ENCODE results near the gene SLC51B. TPM values are rescaled to one million over a fixed set of nuclear protein-coding genes. Genes with fewer than 3 reads are reported as not detected.
"Not testable (repeated sequence)": the region's sequence is repeated elsewhere in the genome, so short reads cannot be mapped to it uniquely, and the experiment has no call there.

The SLC51B gene
- total RNA-seq, 2 experiments from 2014 or later = not detected

DNA sequence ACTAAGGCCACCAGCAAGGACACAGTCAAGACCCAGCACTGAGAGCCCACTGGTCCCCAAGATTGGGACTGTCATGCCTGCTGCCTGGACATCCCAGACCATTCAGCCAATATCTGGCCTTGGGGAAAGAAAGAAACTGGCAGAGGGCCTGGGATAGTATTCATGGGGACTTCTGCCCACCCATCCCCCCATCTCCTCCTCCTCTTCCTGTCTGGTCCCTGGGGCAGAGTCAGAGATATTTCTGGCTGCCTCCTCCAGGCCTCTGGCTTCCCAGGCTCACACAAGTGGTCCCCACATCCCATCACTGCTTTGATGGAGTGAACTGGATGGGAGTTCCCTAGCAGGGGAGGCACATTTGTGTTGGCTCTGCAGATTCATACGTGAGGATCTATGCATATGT lies 26.8 kb downstream of the SLC51B start:
- ChIA-PET CTCF (ENCODE audit: unreplicated experiment) (no interaction called here), POLR2A (interaction anchor here (0.7 kb wide), 1 partner anchor 60 kb away, joined by 3 read pairs; no protein-coding TSS in a partner anchor)
- no peak overlapping the region for H2AFZ ChIP-seq (ENCODE audit: low read length)

DNA sequence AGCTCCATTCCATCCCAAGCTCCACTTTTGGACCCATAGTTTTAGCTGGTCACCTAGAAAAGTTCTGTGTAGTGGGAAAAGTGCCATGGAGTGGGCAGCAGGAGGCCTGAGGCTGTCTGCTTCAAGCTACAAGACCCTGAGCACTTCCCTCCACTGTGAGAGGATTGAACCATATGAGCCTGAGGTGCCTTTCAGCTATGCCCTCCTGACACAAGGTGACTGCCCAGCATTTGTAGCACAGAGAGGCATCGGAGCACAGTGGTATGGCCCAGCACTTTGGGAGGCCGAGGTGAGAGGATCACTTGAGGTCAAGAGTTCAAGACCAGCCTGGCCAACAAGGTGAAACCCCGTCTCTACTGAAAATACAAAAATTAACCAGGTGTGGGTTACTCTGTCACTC lies 27.4 kb downstream of the SLC51B start:
- Histone ChIP-seq H3K4me2 (ENCODE audit: low read length) (no peak overlapping the region), H3K27ac (ENCODE audit: low read depth, low read length, poor library complexity, severe bottlenecking) (no peak overlapping the region), H3K9me3 (ENCODE audit: low read length) (no peaks in the 10 kb centered on the region), H3K4me3 (ENCODE audit: low read depth, low read length, poor library complexity, severe bottlenecking) (no peak overlapping the region), H3K4me1 (ENCODE audit: insufficient read depth, low read length, poor library complexity, severe bottlenecking) (peaks cover 5% of the 10 kb centered on the region), H3K79me2 (ENCODE audit: insufficient read depth, low read depth, low read length) (no peaks in the 10 kb centered on the region), H4K20me1 (ENCODE audit: insufficient read depth, low read length) (no peaks in the 10 kb centered on the region), H3K9me2 (ENCODE audit: insufficient read depth, low read length) (no peaks in the 10 kb centered on the region), H2AFZ (ENCODE audit: low read length) (no peak overlapping the region), H3K36me3 (ENCODE audit: insufficient read depth, low read length) (no peaks in the 10 kb centered on the region)
- TF ChIP-seq, protein P1, sequence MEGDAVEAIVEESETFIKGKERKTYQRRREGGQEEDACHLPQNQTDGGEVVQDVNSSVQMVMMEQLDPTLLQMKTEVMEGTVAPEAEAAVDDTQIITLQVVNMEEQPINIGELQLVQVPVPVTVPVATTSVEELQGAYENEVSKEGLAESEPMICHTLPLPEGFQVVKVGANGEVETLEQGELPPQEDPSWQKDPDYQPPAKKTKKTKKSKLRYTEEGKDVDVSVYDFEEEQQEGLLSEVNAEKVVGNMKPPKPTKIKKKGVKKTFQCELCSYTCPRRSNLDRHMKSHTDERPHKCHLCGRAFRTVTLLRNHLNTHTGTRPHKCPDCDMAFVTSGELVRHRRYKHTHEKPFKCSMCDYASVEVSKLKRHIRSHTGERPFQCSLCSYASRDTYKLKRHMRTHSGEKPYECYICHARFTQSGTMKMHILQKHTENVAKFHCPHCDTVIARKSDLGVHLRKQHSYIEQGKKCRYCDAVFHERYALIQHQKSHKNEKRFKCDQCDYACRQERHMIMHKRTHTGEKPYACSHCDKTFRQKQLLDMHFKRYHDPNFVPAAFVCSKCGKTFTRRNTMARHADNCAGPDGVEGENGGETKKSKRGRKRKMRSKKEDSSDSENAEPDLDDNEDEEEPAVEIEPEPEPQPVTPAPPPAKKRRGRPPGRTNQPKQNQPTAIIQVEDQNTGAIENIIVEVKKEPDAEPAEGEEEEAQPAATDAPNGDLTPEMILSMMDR (conservative IDR thresholded peaks at IDR 0.05; ENCODE audit: low read length) = no peak
- TF ChIP-seq EZH2phosphoT487 (IDR thresholded peaks at IDR 0.05; ENCODE audit: borderline replicate concordance, low read depth, low read length) = no peak
- DNase-seq (ENCODE audit: low spot score) = no peak
- ChIA-PET CTCF (ENCODE audit: unreplicated experiment) (no interaction called here), POLR2A (interaction anchor here (0.7 kb wide), 2 partner anchors 19 to 60 kb away, joined by 3 read pairs; no protein-coding TSS in a partner anchor)
- intact Hi-C loops (cut with micrococcal nuclease; ENCODE audit: unreplicated experiment) = no loop called here
- no TSS peak for BruUV-seq (replicated peaks)

More for the DNA sequence above, 26.8 kb downstream of the SLC51B start:
- Histone ChIP-seq H3K4me1 (ENCODE audit: insufficient read depth, low read length, poor library complexity, severe bottlenecking) (peaks cover 5% of the 10 kb centered on the region), H3K9me3 (ENCODE audit: low read length) (no peaks in the 10 kb centered on the region), H3K27ac (ENCODE audit: low read depth, low read length, poor library complexity, severe bottlenecking) (no peak overlapping the region), H3K4me2 (ENCODE audit: low read length) (no peak overlapping the region), H3K36me3 (ENCODE audit: insufficient read depth, low read length) (no peaks in the 10 kb centered on the region), H3K9me2 (ENCODE audit: insufficient read depth, low read length) (no peaks in the 10 kb centered on the region), H3K4me3 (ENCODE audit: low read depth, low read length, poor library complexity, severe bottlenecking) (no peak overlapping the region), H3K79me2 (ENCODE audit: insufficient read depth, low read depth, low read length) (no peaks in the 10 kb centered on the region), H4K20me1 (ENCODE audit: insufficient read depth, low read length) (no peaks in the 10 kb centered on the region)
- no TSS peak for BruUV-seq (replicated peaks)
- DNase-seq (ENCODE audit: low spot score) = no peak
- intact Hi-C loops (cut with micrococcal nuclease; ENCODE audit: unreplicated experiment) = no loop called here
- no peak for TF ChIP-seq EZH2phosphoT487 (IDR thresholded peaks at IDR 0.05; ENCODE audit: borderline replicate concordance, low read depth, low read length)
- TF ChIP-seq, protein P1 (conservative IDR thresholded peaks at IDR 0.05; ENCODE audit: low read length) = no peak

DNA sequence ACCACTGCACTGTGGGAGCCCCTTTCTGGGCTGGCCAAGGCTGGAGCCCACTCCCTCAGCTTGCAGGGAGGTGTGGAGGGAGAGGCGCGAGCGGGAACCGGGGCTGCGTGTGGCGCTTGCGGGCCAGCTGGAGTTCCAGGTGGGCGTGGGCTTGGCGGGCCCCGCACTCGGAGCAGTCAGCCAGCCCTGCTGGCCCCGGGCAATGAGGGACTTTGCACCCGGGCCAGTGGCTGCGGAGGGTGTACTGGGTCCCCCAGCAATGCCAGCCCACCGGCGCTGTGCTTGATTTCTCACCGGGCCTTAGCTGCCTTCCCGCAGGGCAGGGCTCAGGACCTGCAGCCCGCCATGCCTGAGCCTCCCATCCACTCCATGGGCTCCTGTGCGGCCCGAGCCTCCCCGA lies 29.8 kb downstream of the SLC51B start:
- H3K4me1 ChIP-seq (ENCODE audit: insufficient read depth, low read length, poor library complexity, severe bottlenecking); H3K27ac ChIP-seq (ENCODE audit: low read depth, low read length, poor library complexity, severe bottlenecking); H3K36me3 ChIP-seq (ENCODE audit: insufficient read depth, low read length); BruUV-seq (replicated peaks); H3K4me3 ChIP-seq (ENCODE audit: low read depth, low read length, poor library complexity, severe bottlenecking); DNase-seq (ENCODE audit: low spot score); H3K79me2 ChIP-seq (ENCODE audit: insufficient read depth, low read depth, low read length); H2AFZ ChIP-seq (ENCODE audit: low read length); CTCF ChIA-PET (ENCODE audit: unreplicated experiment); H4K20me1 ChIP-seq (ENCODE audit: insufficient read depth, low read length); POLR2A ChIA-PET; H3K9me3 ChIP-seq (ENCODE audit: low read length); H3K4me2 ChIP-seq (ENCODE audit: low read length); intact Hi-C loops (cut with micrococcal nuclease; ENCODE audit: unreplicated experiment); H3K9me2 ChIP-seq (ENCODE audit: insufficient read depth, low read length): not testable (repeated sequence)

DNA sequence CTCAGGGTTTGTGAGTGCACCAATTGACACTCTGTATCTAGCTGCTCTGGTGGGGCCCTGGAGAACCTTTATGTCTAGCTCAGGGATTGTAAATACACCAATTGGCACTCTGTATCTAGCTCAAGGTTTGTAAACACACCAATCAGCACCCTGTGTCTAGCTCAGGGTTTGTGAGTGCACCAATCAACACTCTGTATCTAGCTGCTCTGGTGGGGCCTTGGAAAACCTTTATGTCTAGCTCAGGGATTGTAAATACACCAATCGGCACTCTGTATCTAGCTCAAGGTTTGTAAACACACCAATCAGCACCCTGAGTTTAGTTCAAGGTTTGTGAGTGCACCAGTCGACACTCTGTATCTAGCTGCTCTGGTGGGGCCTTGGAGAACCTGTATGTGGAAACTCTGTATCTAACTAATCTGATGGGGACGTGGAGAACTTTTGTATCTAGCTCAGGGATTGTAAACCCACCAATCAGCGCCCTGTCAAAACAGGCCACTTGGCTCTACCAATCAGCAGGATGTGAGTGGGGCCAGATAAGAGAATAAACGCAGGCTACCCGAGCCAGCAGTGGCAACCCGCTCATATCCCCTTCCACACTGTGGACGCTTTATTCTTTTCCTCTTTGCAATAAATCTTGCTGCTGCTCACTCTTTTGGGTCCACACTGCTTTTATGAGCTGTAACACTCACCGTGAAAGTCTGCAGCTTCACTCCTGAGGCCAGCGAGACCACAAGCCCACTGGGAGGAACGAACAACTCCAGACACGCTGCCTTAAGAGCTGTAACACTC lies 30.6 kb downstream of the SLC51B start:
- H3K27ac ChIP-seq (ENCODE audit: low read depth, low read length, poor library complexity, severe bottlenecking); H4K20me1 ChIP-seq (ENCODE audit: insufficient read depth, low read length); H3K9me2 ChIP-seq (ENCODE audit: insufficient read depth, low read length); H3K4me2 ChIP-seq (ENCODE audit: low read length); H3K79me2 ChIP-seq (ENCODE audit: insufficient read depth, low read depth, low read length); DNase-seq (ENCODE audit: low spot score); H3K36me3 ChIP-seq (ENCODE audit: insufficient read depth, low read length); H2AFZ ChIP-seq (ENCODE audit: low read length); H3K4me1 ChIP-seq (ENCODE audit: insufficient read depth, low read length, poor library complexity, severe bottlenecking); BruUV-seq (replicated peaks); H3K4me3 ChIP-seq (ENCODE audit: low read depth, low read length, poor library complexity, severe bottlenecking); POLR2A ChIA-PET; intact Hi-C loops (cut with micrococcal nuclease; ENCODE audit: unreplicated experiment); H3K9me3 ChIP-seq (ENCODE audit: low read length): not testable (repeated sequence)
- CTCF ChIA-PET (ENCODE audit: unreplicated experiment) = interaction anchor here (0.6 kb wide), 2 partner anchors 10 to 27 kb away, joined by 3 read pairs; no protein-coding TSS in a partner anchor

Data from OCI-LY7 (cell line).